Transverse colon (tissue), 4 donors: ENCODE measurements around the gene WRNIP1. TPM values are rescaled to one million over a fixed set of nuclear protein-coding genes. Genes with fewer than 3 reads are reported as not detected.

ENCODE experiments used
- DNase-seq: peaks from one replicate; pipeline ENCODE4 v3.0.0-alpha.2; 2019
- H3K27ac ChIP-seq, 4 donors: fragments of 200-600 bp; sonication (generic); 2 replicates each; pipeline ENCODE4 v1.5.1; 2016 to 2018; ENCODE audit warnings: inconsistent platforms in 4 of 4
- H3K27me3 ChIP-seq: fragments of 200-600 bp; sonication (generic); 2 replicates; pipeline ENCODE4 v1.5.1; 2017; ENCODE audit warnings: inconsistent platforms
- H3K36me3 ChIP-seq, 4 donors: fragments of 200-600 bp; sonication (generic); 2 replicates each; pipeline ENCODE4 v1.5.1; 2017 to 2019; ENCODE audit warnings: inconsistent platforms in 4 of 4
- H3K4me1 ChIP-seq, 4 donors: fragments of 200-600 bp; sonication (generic); 2 replicates each; pipeline ENCODE4 v1.5.1; 2017 to 2020; ENCODE audit warnings: inconsistent platforms in 4 of 4
- H3K4me3 ChIP-seq, 4 donors: fragments of 200-600 bp; sonication (generic); 1 replicate in 1 of 4; 2 replicates in 3 of 4; pipeline versions ENCODE4 v1.5.1 to v1.6.1; 2017 to 2019; ENCODE audit warnings: inconsistent platforms in 4 of 4
- H3K9me3 ChIP-seq, 2 donors: fragments of 200-600 bp; sonication (generic); 2 replicates each; pipeline ENCODE4 v1.5.1; 2017 to 2019; ENCODE audit warnings: inconsistent platforms in 2 of 2
- EP300 ChIP-seq: sonication (generic); formaldehyde crosslinking; IDR thresholded peaks from one replicate; pipeline ENCODE4 v1.6.1; 2017; ENCODE audit warnings: antibody characterized with exemption, low read depth
- POLR2A ChIP-seq: fragments of 450-650 bp; IDR thresholded peaks from one replicate; pipeline ENCODE4 v1.6.1; 2016; ENCODE audit warnings: antibody characterized with exemption, mild to moderate bottlenecking, moderate library complexity
- POLR2AphosphoS5 ChIP-seq, 3 donors: sonication (generic); formaldehyde crosslinking; IDR thresholded peaks; one replicate each; pipeline ENCODE4 v1.6.1; 2016; ENCODE audit warnings: antibody characterized with exemption in 3 of 3
- WGBS, 2 donors: methylation state at CpG; one replicate each; pipeline ENCODE4 v1.1.5; 2018; ENCODE audit warnings: low coverage in 1 of 2; 5-methylcytosine and 5-hydroxymethylcytosine counted together
- in situ Hi-C, 4 donors: fragments of 200-750 bp; cut with MboI; loops; one replicate each; pipeline versions ENCODE4 v1.15.0 to v1.15.1; 2017; ENCODE audit warnings: low sequenced_read_pairs in 3 of 4, low pct_ligation_motif_present in 1 of 4, low pct_unique_long_range_greater_than_20kb in 1 of 4
- intact Hi-C: fragments of 100-400 bp; cut with DNase I; formaldehyde crosslinking; loops from one replicate; pipeline ENCODE4 v1.15.1; 2023; ENCODE audit warnings: low total_unique reads
- total RNA-seq, 4 donors: library from RNA; depleted of rRNA; stranded (reverse); fragments of >200 nt; gene quantifications; one replicate each; pipeline ENCODE4 v1.1.0, GENCODE V29; 2016
- TF ChIP-seq, protein P1 (sequence below), 5 experiments: fragments of 200-600 bp in 3 of 5; fragments of 450-650 bp in 2 of 5; sonication (generic) in 3 of 5; IDR thresholded peaks; 1 replicate in 2 of 5; 2 replicates in 3 of 5; pipeline ENCODE4 v1.5.1; 2016 to 2017; ENCODE audit warnings: antibody characterized with exemption in 5 of 5, inconsistent platforms in 3 of 5, mild to moderate bottlenecking in 2 of 5, moderate library complexity in 1 of 5

Gene WRNIP1
- total RNA-seq, 4 donors from 2014 or later = 58.3 to 105 (median 65.8) TPM

- intact Hi-C loops = no loop called here
These were observed 42.3 kb downstream of the WRNIP1 start for GRCh38 chr6:2807342-2808090.

GRCh38 chr6:2809015-2809414 lies 43.8 kb downstream of the WRNIP1 start:
- Histone ChIP-seq H3K36me3 (no peaks in the 10 kb centered on the region), H3K4me1 (peaks cover 0 to 26% (median 2%) of the 10 kb centered on the region in 4 donors), H3K27me3 (no peaks in the 10 kb centered on the region), H3K27ac (peak overlapping the region in 2 of 4 donors; percentile 68 to 72), H3K9me3 (no peaks in the 10 kb centered on the region), H3K4me3 (no peak overlapping the region)
- 56 to 68% methylated on average over 2 of the region's 2 CpGs for WGBS, 2 donors
- in situ Hi-C loops (no loop called here), intact Hi-C loops (no loop called here)
- no peak for DNase-seq
- TF ChIP-seq EP300 (no peak), POLR2AphosphoS5 (IDR thresholded peaks at IDR 0.05) (no peak), POLR2A (no peak)
- TF ChIP-seq, protein P1, sequence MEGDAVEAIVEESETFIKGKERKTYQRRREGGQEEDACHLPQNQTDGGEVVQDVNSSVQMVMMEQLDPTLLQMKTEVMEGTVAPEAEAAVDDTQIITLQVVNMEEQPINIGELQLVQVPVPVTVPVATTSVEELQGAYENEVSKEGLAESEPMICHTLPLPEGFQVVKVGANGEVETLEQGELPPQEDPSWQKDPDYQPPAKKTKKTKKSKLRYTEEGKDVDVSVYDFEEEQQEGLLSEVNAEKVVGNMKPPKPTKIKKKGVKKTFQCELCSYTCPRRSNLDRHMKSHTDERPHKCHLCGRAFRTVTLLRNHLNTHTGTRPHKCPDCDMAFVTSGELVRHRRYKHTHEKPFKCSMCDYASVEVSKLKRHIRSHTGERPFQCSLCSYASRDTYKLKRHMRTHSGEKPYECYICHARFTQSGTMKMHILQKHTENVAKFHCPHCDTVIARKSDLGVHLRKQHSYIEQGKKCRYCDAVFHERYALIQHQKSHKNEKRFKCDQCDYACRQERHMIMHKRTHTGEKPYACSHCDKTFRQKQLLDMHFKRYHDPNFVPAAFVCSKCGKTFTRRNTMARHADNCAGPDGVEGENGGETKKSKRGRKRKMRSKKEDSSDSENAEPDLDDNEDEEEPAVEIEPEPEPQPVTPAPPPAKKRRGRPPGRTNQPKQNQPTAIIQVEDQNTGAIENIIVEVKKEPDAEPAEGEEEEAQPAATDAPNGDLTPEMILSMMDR (IDR thresholded peaks at IDR 0.05) = no peak

More at GRCh38 chr6:2807342-2808090, 42.3 kb downstream of the WRNIP1 start:
- Histone ChIP-seq H3K27ac (no peak overlapping the region), H3K36me3 (no peaks in the 10 kb centered on the region), H3K9me3 (no peaks in the 10 kb centered on the region), H3K4me3 (no peak overlapping the region), H3K4me1 (peaks cover 0 to 26% (median 2%) of the 10 kb centered on the region in 4 donors), H3K27me3 (no peaks in the 10 kb centered on the region)
- TF ChIP-seq POLR2AphosphoS5 (IDR thresholded peaks at IDR 0.05) (no peak), POLR2A (no peak), EP300 (no peak)
- TF ChIP-seq, protein P1 (IDR thresholded peaks at IDR 0.05) = no peak
- 73% methylated on average over 9 of the region's 9 CpGs for WGBS, 2 donors
- no peak for DNase-seq
- in situ Hi-C loops = no loop called here

DNA sequence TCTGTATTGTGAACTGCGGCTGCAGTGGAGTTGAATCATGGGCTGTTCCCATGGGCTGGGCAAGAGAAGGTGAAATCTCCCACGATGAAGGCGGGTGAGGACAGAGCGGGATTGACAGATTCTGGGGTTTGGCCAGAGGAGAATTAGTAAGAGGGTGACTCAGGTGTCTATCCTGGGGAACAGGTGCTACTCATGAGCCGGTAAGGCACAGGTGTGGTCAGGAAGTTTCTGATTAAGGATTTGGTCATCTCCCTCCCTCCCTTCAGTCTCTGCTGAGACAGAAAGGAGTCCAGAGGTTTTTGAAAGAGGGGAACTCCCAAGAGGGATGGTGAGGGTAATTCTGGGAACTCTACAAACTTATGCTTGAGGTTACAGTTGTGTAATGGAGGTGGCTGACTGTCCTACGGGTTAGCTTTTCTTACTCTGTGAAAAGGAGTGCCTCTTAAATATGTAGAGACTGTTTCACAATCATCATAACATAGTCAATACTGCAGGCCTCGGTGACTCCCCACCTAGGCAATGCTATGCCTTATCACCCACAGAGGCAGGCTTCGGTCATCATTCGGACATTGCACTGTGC lies 45.0 kb downstream of the WRNIP1 start:
- peak; percentile 64 for DNase-seq
- Histone ChIP-seq H3K9me3 (no peaks in the 10 kb centered on the region), H3K4me3 (no peak overlapping the region), H3K36me3 (no peaks in the 10 kb centered on the region), H3K4me1 (peaks cover 0 to 26% (median 2%) of the 10 kb centered on the region in 4 donors), H3K27me3 (no peaks in the 10 kb centered on the region), H3K27ac (peak overlapping the region; percentile 52 to 72 (median 63))
- intact Hi-C loops (no loop called here), in situ Hi-C loops (no loop called here)
- 49 to 61% methylated on average over 5 to 9 of the region's 9 CpGs for WGBS, 2 donors
- TF ChIP-seq EP300 = no peak
- peak in 1 of 3 donors; percentile 17 for TF ChIP-seq POLR2AphosphoS5 (IDR thresholded peaks at IDR 0.05)
- TF ChIP-seq, protein P1 (IDR thresholded peaks at IDR 0.05) = no peak
- peak; percentile 12 for TF ChIP-seq POLR2A

GRCh38 chr6:2812695-2813094 lies 47.5 kb downstream of the WRNIP1 start:
- intact Hi-C loops = no loop called here
- Histone ChIP-seq H3K4me1 (peaks cover 5 to 36% (median 6%) of the 10 kb centered on the region in 4 donors), H3K27me3 (no peaks in the 10 kb centered on the region), H3K27ac (no peak overlapping the region), H3K9me3 (peaks cover 8 to 9% of the 10 kb centered on the region in 2 donors), H3K36me3 (no peaks in the 10 kb centered on the region), H3K4me3 (no peak overlapping the region)
- in situ Hi-C loops = no loop called here
- 71 to 82% methylated on average over 3 of the region's 3 CpGs for WGBS, 2 donors
- DNase-seq = no peak
- TF ChIP-seq, protein P1 (IDR thresholded peaks at IDR 0.05) = no peak
- TF ChIP-seq EP300 = no peak
- TF ChIP-seq POLR2A = no peak
- no peak for TF ChIP-seq POLR2AphosphoS5 (IDR thresholded peaks at IDR 0.05)
